PC-3 (cell line): ENCODE measurements around the gene SLC22A14. TPM values are rescaled to one million over a fixed set of nuclear protein-coding genes. Genes with fewer than 3 reads are reported as not detected.

ENCODE experiments used
- ATAC-seq: fragments of 200-7000 bp; cut with Tn5 transposase; 2 replicates; pipeline ENCODE4 v1.9.1; 2020; ENCODE audit warnings: mild to moderate bottlenecking, moderate library complexity
- BruUV-seq: library from RNA; stranded (reverse); fragments of 400-500 nt; replicated peaks from 2 replicates; lab custom pipeline; 2021; lab: Mats Ljungman, UMichigan
- CTCF ChIA-PET: fragments of 300-600 bp; sonication (Branson Sonifier 250); formaldehyde crosslinking; loops from one replicate; lab custom pipeline; 2022; ENCODE audit warnings: antibody characterized with exemption; lab: Charles Lee
- POLR2A ChIA-PET: fragments of 300-600 bp; sonication (Branson Sonifier 250); formaldehyde crosslinking; loops from one replicate; lab custom pipeline; 2022; ENCODE audit warnings: antibody characterized with exemption; ENCODE audit not compliant: unreplicated experiment; lab: Charles Lee
- DNase-seq: peaks from one replicate; pipeline ENCODE4 v3.0.0-alpha.2; 2015
- H2AFZ ChIP-seq: fragments of 300-600 bp; sonication (generic); 2 replicates; pipeline ENCODE4 v1.6.0; 2016; ENCODE audit warnings: antibody characterized with exemption, low read length
- H3F3A ChIP-seq: fragments of 300-600 bp; sonication (generic); one replicate; pipeline ENCODE4 v1.6.0; 2017; ENCODE audit warnings: antibody characterized with exemption, low read length, control low read depth, mild to moderate bottlenecking; ENCODE audit not compliant: unreplicated experiment
- H3K27ac ChIP-seq: fragments of 300-600 bp; sonication (generic); 2 replicates; pipeline ENCODE4 v1.5.1; 2016; ENCODE audit warnings: mild to moderate bottlenecking, low read length
- H3K27me3 ChIP-seq: fragments of 300-600 bp; sonication (generic); 2 replicates; pipeline ENCODE4 v1.6.1; 2016; ENCODE audit warnings: low read length, mixed read lengths
- H3K36me3 ChIP-seq: fragments of 300-600 bp; sonication (generic); 2 replicates; pipeline ENCODE4 v1.6.1; 2016; ENCODE audit warnings: low read depth, mixed run types, low read length, mixed read lengths
- H3K4me1 ChIP-seq: fragments of 300-600 bp; sonication (generic); 2 replicates; pipeline ENCODE4 v1.5.1; 2016; ENCODE audit warnings: low read length; ENCODE audit not compliant: insufficient read depth
- H3K4me2 ChIP-seq: fragments of 300-600 bp; sonication (generic); 2 replicates; pipeline ENCODE4 v1.6.0; 2016; ENCODE audit warnings: low read length
- H3K4me3 ChIP-seq: fragments of 300-600 bp; sonication (generic); 2 replicates; pipeline ENCODE4 v1.5.1; 2016; ENCODE audit warnings: mild to moderate bottlenecking, low read length, mixed read lengths
- H3K79me2 ChIP-seq: fragments of 300-600 bp; sonication (generic); 2 replicates; pipeline ENCODE4 v1.6.1; 2017; ENCODE audit warnings: low read length, mixed read lengths
- H3K9ac ChIP-seq: fragments of 300-600 bp; sonication (generic); 2 replicates; pipeline ENCODE4 v1.6.0; 2016; ENCODE audit warnings: mild to moderate bottlenecking, low read length
- H3K9me2 ChIP-seq: fragments of 300-600 bp; sonication (generic); replicated peaks from 2 replicates; pipeline ENCODE4 v1.6.1; 2016; ENCODE audit warnings: mixed run types, low read length, mixed read lengths
- H3K9me3 ChIP-seq: fragments of 300-600 bp; sonication (generic); 2 replicates; pipeline ENCODE4 v1.6.1; 2016; ENCODE audit warnings: low read length, mixed read lengths
- H4K20me1 ChIP-seq: fragments of 300-600 bp; sonication (generic); 2 replicates; pipeline ENCODE4 v1.6.1; 2016; ENCODE audit warnings: low read length, mixed read lengths
- EZH2 ChIP-seq: fragments of 300-600 bp; sonication (generic); IDR thresholded peaks from one replicate; pipeline ENCODE4 v1.6.1; 2017; ENCODE audit warnings: antibody characterized with exemption, mild to moderate bottlenecking, low read length; ENCODE audit not compliant: unreplicated experiment
- EZH2phosphoT487 ChIP-seq: fragments of 300-600 bp; sonication (generic); IDR thresholded peaks from 2 replicates; pipeline ENCODE4 v1.6.1; 2018; ENCODE audit warnings: mild to moderate bottlenecking, antibody characterized with exemption, low read length, borderline replicate concordance
- intact Hi-C: fragments of 100-400 bp; cut with micrococcal nuclease; formaldehyde crosslinking; loops from 2 replicates; pipeline ENCODE4 v1.9.0; 2023
- total RNA-seq: library from RNA; depleted of rRNA; stranded (reverse); fragments of >200 nt; gene quantifications from 2 replicates; pipeline ENCODE4 v1.2.3, GENCODE V29; 2014
- TF ChIP-seq, protein P1 (sequence below): fragments of 300-600 bp; sonication (generic); conservative IDR thresholded peaks from 2 replicates; pipeline ENCODE4 v1.5.1; 2017; ENCODE audit warnings: antibody characterized with exemption, low read depth, mild to moderate bottlenecking, low read length

The SLC22A14 gene
- total RNA-seq, 1 experiment from 2014 or later: 0.07 TPM

DNA sequence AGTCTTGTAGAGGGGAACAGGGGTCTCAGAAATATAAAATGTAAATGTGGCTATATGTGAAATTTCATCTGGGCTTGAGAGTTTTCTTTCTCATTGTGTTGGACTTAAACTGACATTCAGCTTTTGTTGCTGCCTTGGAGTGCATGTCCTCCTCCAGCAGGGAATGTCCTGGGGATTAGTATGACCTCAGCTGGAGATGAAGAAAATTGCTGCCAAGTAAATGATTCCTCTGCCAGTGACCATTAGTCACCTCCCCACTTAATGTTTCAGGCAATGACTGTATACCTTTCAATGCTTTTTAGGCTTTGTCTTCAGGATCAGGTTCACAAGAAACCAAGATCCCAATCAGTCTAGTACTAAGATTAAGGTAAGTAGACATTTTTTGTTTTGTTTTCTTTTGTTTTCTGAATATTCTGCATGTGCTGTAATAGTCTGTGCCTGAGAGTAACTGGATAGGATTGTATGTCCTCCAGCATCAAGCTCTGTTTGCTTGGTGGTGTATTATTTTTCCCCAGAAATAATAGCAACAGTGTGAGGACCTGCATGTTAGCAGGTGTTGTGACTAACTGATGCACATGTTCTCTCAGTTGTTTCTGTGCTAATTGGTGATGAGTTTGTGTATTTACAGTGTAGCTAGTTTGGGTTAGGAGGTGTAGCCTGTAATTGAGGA is 34.6 kb upstream of the SLC22A14 start:
- ATAC-seq (peak; percentile 99), DNase-seq (peak; percentile 95)
- peak overlapping the region; percentile 6 for H3K4me2 ChIP-seq
- intact Hi-C loops: loop anchor here (1.0 kb wide), 4 partner anchors 82 to 232 kb away; partner anchors contain the start of genes ACAA1 and OXSR1
- no peaks in the 10 kb centered on the region for H3K27me3 ChIP-seq
- CTCF ChIA-PET: interaction anchor here (0.5 to 1.4 kb wide), 5 partner anchors 15 to 130 kb away, joined by 3 to 4 read pairs (median 3); no protein-coding TSS in a partner anchor
- POLR2A ChIA-PET: no interaction called here
- H3K36me3 ChIP-seq: peaks cover 73% of the 10 kb centered on the region
- peaks cover 11% of the 10 kb centered on the region for H3K4me1 ChIP-seq
- no peak overlapping the region for H3K4me3 ChIP-seq
- TSS peak; percentile 20 for BruUV-seq
- H2AFZ ChIP-seq: no peak overlapping the region
- peaks cover 9% of the 10 kb centered on the region for H3F3A ChIP-seq
- no peaks in the 10 kb centered on the region for H3K9me3 ChIP-seq
- no peak for TF ChIP-seq EZH2
- TF ChIP-seq, protein P1, sequence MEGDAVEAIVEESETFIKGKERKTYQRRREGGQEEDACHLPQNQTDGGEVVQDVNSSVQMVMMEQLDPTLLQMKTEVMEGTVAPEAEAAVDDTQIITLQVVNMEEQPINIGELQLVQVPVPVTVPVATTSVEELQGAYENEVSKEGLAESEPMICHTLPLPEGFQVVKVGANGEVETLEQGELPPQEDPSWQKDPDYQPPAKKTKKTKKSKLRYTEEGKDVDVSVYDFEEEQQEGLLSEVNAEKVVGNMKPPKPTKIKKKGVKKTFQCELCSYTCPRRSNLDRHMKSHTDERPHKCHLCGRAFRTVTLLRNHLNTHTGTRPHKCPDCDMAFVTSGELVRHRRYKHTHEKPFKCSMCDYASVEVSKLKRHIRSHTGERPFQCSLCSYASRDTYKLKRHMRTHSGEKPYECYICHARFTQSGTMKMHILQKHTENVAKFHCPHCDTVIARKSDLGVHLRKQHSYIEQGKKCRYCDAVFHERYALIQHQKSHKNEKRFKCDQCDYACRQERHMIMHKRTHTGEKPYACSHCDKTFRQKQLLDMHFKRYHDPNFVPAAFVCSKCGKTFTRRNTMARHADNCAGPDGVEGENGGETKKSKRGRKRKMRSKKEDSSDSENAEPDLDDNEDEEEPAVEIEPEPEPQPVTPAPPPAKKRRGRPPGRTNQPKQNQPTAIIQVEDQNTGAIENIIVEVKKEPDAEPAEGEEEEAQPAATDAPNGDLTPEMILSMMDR: peak; percentile 57
- H3K9me2 ChIP-seq: no peaks in the 10 kb centered on the region
- no peak overlapping the region for H3K9ac ChIP-seq
- no peaks in the 10 kb centered on the region for H3K79me2 ChIP-seq
- peaks cover 4% of the 10 kb centered on the region; the same call in 1 of the 2 replicates for H4K20me1 ChIP-seq
- peak overlapping the region; percentile 22; the same call in 1 of the 2 replicates for H3K27ac ChIP-seq

DNA sequence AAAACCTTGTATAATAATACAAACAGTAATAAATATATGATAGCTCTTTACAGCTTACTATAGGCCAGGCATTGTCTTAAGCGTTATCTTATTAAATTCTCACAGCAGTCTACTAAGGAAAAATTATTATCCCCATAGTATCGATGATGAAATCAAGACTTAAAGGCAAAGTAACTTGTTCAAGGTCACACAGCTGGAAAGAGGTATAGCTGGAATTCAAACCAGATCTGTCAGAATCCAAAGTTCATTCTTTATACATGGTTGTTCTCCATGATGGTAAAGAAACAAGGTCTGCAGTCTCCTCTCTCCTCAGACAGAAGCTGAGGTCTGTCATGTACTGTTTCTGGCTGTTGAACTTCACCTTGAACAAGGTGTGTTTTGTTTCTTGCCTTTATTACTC is 31.9 kb upstream of the SLC22A14 start:
- ChIA-PET POLR2A (no interaction called here), CTCF (no interaction called here)
- H3K27ac ChIP-seq: no peak overlapping the region
- H3K9me2 ChIP-seq: no peaks in the 10 kb centered on the region
- no peaks in the 10 kb centered on the region for H3K79me2 ChIP-seq
- DNase-seq (no peak), ATAC-seq (no peak)
- no TSS peak for BruUV-seq
- peaks cover 78% of the 10 kb centered on the region for H3K36me3 ChIP-seq
- peaks cover 4% of the 10 kb centered on the region; the same call in 1 of the 2 replicates for H4K20me1 ChIP-seq
- intact Hi-C loops: no loop called here
- no peak overlapping the region for H2AFZ ChIP-seq
- no peaks in the 10 kb centered on the region for H3K9me3 ChIP-seq
- peaks cover 11% of the 10 kb centered on the region for H3K4me1 ChIP-seq
- H3K9ac ChIP-seq: no peak overlapping the region
- H3K27me3 ChIP-seq: no peaks in the 10 kb centered on the region
- peaks cover 4% of the 10 kb centered on the region for H3F3A ChIP-seq
- H3K4me3 ChIP-seq: no peak overlapping the region
- no peak overlapping the region for H3K4me2 ChIP-seq
- TF ChIP-seq, protein P1: no peak
- TF ChIP-seq EZH2 (no peak), EZH2phosphoT487 (no peak)

DNA sequence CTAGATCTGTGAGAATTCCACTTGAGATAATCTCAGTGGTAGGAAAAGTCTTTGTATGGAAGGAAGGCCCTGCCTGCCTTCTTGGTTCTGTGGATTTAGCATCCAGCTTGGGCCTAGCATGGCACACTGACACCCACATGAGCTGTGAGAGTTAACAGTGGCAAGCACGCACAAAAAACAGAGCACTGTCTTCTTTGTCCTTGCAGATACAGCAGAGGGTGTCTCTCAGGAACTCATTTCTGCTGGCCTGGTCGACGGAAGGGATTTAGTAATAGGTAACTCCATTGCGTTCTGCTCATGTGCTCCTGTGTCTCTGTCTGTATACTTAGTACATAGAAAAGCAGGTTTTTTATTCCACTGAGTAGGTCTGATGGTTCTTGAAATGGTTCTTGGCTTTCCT is 30.9 kb upstream of the SLC22A14 start:
- Histone ChIP-seq H3K4me1 (peaks cover 11% of the 10 kb centered on the region), H3K27ac (no peak overlapping the region), H3K4me2 (no peak overlapping the region), H3K36me3 (peaks cover 74% of the 10 kb centered on the region), H4K20me1 (peaks cover 4% of the 10 kb centered on the region; the same call in 1 of the 2 replicates), H3K9me3 (no peaks in the 10 kb centered on the region), H3K9me2 (no peaks in the 10 kb centered on the region), H2AFZ (no peak overlapping the region), H3F3A (peaks cover 4% of the 10 kb centered on the region), H3K9ac (no peak overlapping the region), H3K79me2 (no peaks in the 10 kb centered on the region), H3K4me3 (no peak overlapping the region), H3K27me3 (no peaks in the 10 kb centered on the region)
- no peak for TF ChIP-seq EZH2
- TF ChIP-seq, protein P1: 0 out of 2 replicates have a peak, but pooled peaks have one; percentile 17
- intact Hi-C loops: no loop called here
- BruUV-seq: no TSS peak
- ChIA-PET CTCF (no interaction called here), POLR2A (no interaction called here)
- DNase-seq: no peak
- ATAC-seq: no peak
